H1 (cell line): ENCODE data around the gene CDV3. TPM values are rescaled to one million over a fixed set of nuclear protein-coding genes. Genes with fewer than 3 reads are reported as not detected.
"Not testable (repeated sequence)": the region's sequence is repeated elsewhere in the genome, so short reads cannot be mapped to it uniquely, and the experiment has no call there.

Experiments used
- CTCF ChIA-PET: fragments of 300-600 bp; sonication (Branson Sonifier 250); formaldehyde crosslinking; loops from one replicate; lab custom pipeline; 2021; ENCODE audit not compliant: partially characterized antibody; lab: Charles Lee
- POLR2A ChIA-PET: fragments of 300-600 bp; sonication (Branson Sonifier 250); formaldehyde crosslinking; loops from one replicate; lab custom pipeline; 2021; ENCODE audit warnings: inconsistent platforms; ENCODE audit not compliant: partially characterized antibody; lab: Charles Lee
- DNase-seq, 2 experiments: peaks; one replicate each; pipeline versions ENCODE4 v3.0.0 to v3.0.0-alpha.2; 2010 to 2022; ENCODE audit warnings: low spot score in 2 of 2, low read depth in 1 of 2, mixed read lengths in 1 of 2
- FAIRE-seq: peaks from 2 replicates; lab custom pipeline; 2011; peaks lifted over from hg19 to GRCh38; lab: Jason Lieb, UNC
- H2AFZ ChIP-seq: 2 replicates; pipeline ENCODE4 v1.8.1; 2012; ENCODE audit warnings: low read length, inconsistent platforms
- H2AK5ac ChIP-seq: 2 replicates; pipeline ENCODE4 v1.6.1; 2013; ENCODE audit warnings: low read depth, low read length
- H2BK120ac ChIP-seq: replicated peaks from 2 replicates; pipeline ENCODE3; 2013; ENCODE audit warnings: low read depth, low read length, inconsistent platforms
- H2BK12ac ChIP-seq: 2 replicates; pipeline ENCODE4 v1.6.1; 2013; ENCODE audit warnings: low read depth, low read length
- H2BK15ac ChIP-seq: 2 replicates; pipeline ENCODE4 v1.6.1; 2013; ENCODE audit warnings: low read length
- H2BK20ac ChIP-seq: 2 replicates; pipeline ENCODE4 v1.6.1; 2013; ENCODE audit warnings: low read length
- H2BK5ac ChIP-seq: 2 replicates; pipeline ENCODE4 v1.6.1; 2013; ENCODE audit warnings: low read depth, low read length
- H3K14ac ChIP-seq: 2 replicates; pipeline ENCODE4 v1.6.1; 2013; ENCODE audit warnings: inconsistent platforms; ENCODE audit not compliant: insufficient read length
- H3K18ac ChIP-seq: 2 replicates; pipeline ENCODE4 v1.6.1; 2013; ENCODE audit warnings: low read length; ENCODE audit errors: extremely low read depth
- H3K23ac ChIP-seq: 2 replicates; pipeline ENCODE4 v1.6.1; 2013; ENCODE audit warnings: inconsistent platforms; ENCODE audit not compliant: insufficient read length
- H3K23me2 ChIP-seq: 2 replicates; pipeline ENCODE4 v1.6.1; 2013; ENCODE audit warnings: low read depth, low read length
- H3K27ac ChIP-seq: 2 replicates; pipeline ENCODE4 v1.6.1; 2011; ENCODE audit warnings: low read depth, low read length, inconsistent platforms
- H3K27me3 ChIP-seq, 4 experiments: replicated peaks in 1 of 4; 1 replicate in 1 of 4; 2 replicates in 3 of 4; pipeline versions ENCODE4 v1.6.1 to v1.8.1; 2011 to 2013; ENCODE audit warnings: low read length in 3 of 4, mild to moderate bottlenecking in 3 of 4, inconsistent platforms in 2 of 4, mixed read lengths in 2 of 4, moderate library complexity in 1 of 4; ENCODE audit not compliant: control insufficient read depth in 3 of 4, insufficient read depth in 3 of 4; ENCODE audit errors: extremely low read depth in 1 of 4
- H3K36me3 ChIP-seq, 4 experiments: 2 replicates each; pipeline versions ENCODE4 v1.6.1 to v1.8.1; 2011 to 2013; ENCODE audit warnings: mild to moderate bottlenecking in 4 of 4, low read length in 3 of 4, moderate library complexity in 2 of 4, control low read depth in 1 of 4, inconsistent platforms in 1 of 4; ENCODE audit not compliant: insufficient read depth in 4 of 4, control insufficient read depth in 2 of 4
- H3K4ac ChIP-seq: replicated peaks from 2 replicates; pipeline ENCODE3; 2013; ENCODE audit warnings: low read length, low read depth, mixed read lengths, inconsistent platforms; ENCODE audit not compliant: insufficient read length
- H3K4me1 ChIP-seq, 4 experiments: replicated peaks in 1 of 4; 1 replicate in 1 of 4; 2 replicates in 3 of 4; pipeline versions ENCODE4 v1.6.1 to v1.8.1; 2011 to 2013; ENCODE audit warnings: low read length in 3 of 4, inconsistent platforms in 2 of 4, mixed read lengths in 1 of 4; ENCODE audit not compliant: insufficient read depth in 4 of 4, control insufficient read depth in 3 of 4
- H3K4me2 ChIP-seq, 2 experiments: 2 replicates each; pipeline versions ENCODE4 v1.6.1 to v1.8.1; 2011 to 2013; ENCODE audit warnings: low read depth in 2 of 2, low read length in 2 of 2, control low read depth in 1 of 2, inconsistent platforms in 1 of 2, mild to moderate bottlenecking in 1 of 2; ENCODE audit not compliant: insufficient read depth in 1 of 2
- H3K4me3 ChIP-seq, 4 experiments: fragments of 200-600, 300-600 bp in 1 of 4; sonication (generic), shearing (Covaris generic), sonication (Bioruptor Twin) in 1 of 4; 2 replicates each; pipeline versions ENCODE4 v1.5.1 to v1.8.1; 2011 to 2016; ENCODE audit warnings: low read length in 4 of 4, low read depth in 3 of 4, control low read depth in 2 of 4, inconsistent platforms in 2 of 4, mild to moderate bottlenecking in 2 of 4, mixed read lengths in 1 of 4, moderate library complexity in 1 of 4; ENCODE audit not compliant: insufficient read depth in 2 of 4; ENCODE audit errors: extremely low read depth in 1 of 4
- H3K56ac ChIP-seq: replicated peaks from 2 replicates; pipeline ENCODE3; 2013; ENCODE audit warnings: low read depth, mild to moderate bottlenecking, mixed read lengths, low read length, inconsistent platforms; ENCODE audit not compliant: insufficient read length
- H3K79me1 ChIP-seq: 2 replicates; pipeline ENCODE4 v1.6.1; 2013; ENCODE audit warnings: low read depth, low read length, control low read depth
- H3K79me2 ChIP-seq, 2 experiments: 2 replicates each; pipeline versions ENCODE4 v1.6.1 to v1.8.1; 2012 to 2013; ENCODE audit warnings: low read length in 2 of 2, mild to moderate bottlenecking in 2 of 2, inconsistent platforms in 1 of 2; ENCODE audit not compliant: insufficient read depth in 2 of 2, control insufficient read depth in 1 of 2
- H3K9ac ChIP-seq, 4 experiments: replicated peaks in 1 of 4; 1 replicate in 1 of 4; 2 replicates in 3 of 4; pipeline versions ENCODE4 v1.6.1 to v1.8.1; 2011 to 2013; ENCODE audit warnings: low read depth in 3 of 4, low read length in 3 of 4, control low read depth in 2 of 4, mild to moderate bottlenecking in 2 of 4, moderate library complexity in 2 of 4, inconsistent platforms in 1 of 4; ENCODE audit errors: extremely low read depth in 1 of 4
- H3K9me3 ChIP-seq, 2 experiments: 2 replicates each; pipeline versions ENCODE4 v1.6.1 to v1.8.1; 2012 to 2013; ENCODE audit warnings: mild to moderate bottlenecking in 2 of 2, moderate library complexity in 2 of 2, control low read depth in 1 of 2, inconsistent platforms in 1 of 2, low read depth in 1 of 2, low read length in 1 of 2, mixed read lengths in 1 of 2; ENCODE audit not compliant: insufficient read depth in 2 of 2
- H4K20me1 ChIP-seq, 2 experiments: replicated peaks in 1 of 2; 2 replicates each; pipeline versions ENCODE3 to v1.8.1; 2011 to 2013; ENCODE audit warnings: inconsistent platforms in 2 of 2, low read length in 2 of 2, mild to moderate bottlenecking in 1 of 2; ENCODE audit not compliant: insufficient read depth in 2 of 2, control insufficient read depth in 1 of 2
- H4K5ac ChIP-seq: 2 replicates; pipeline ENCODE4 v1.6.1; 2013; ENCODE audit warnings: low read length, low read depth, mixed read lengths, inconsistent platforms; ENCODE audit not compliant: insufficient read length
- H4K8ac ChIP-seq: 2 replicates; pipeline ENCODE4 v1.8.0; 2013; ENCODE audit warnings: mild to moderate bottlenecking, moderate library complexity, low read length, inconsistent platforms; ENCODE audit not compliant: insufficient read depth; ENCODE audit errors: extremely low read depth
- H4K91ac ChIP-seq: replicated peaks from 2 replicates; pipeline ENCODE3; 2013; ENCODE audit warnings: low read length, mixed read lengths, inconsistent platforms; ENCODE audit not compliant: insufficient read length
- KDM1A ChIP-seq: fragments of 200-600, 300-600 bp; sonication (generic); IDR thresholded peaks from 2 replicates; pipeline ENCODE4 v1.7.1; 2016; ENCODE audit warnings: mild to moderate bottlenecking, low read length, borderline replicate concordance
- POLR2AphosphoS5 ChIP-seq: IDR thresholded peaks from 2 replicates; pipeline ENCODE4 v1.6.1; 2011; ENCODE audit warnings: low read depth, low read length
- WGBS, 2 experiments: shearing (Covaris generic) in 1 of 2; methylation state at CpG; one replicate each; pipeline versions ENCODE4 v1.1.6 to v1.1.7; 2013 to 2015; ENCODE audit warnings: low lambda C conversion rate in 2 of 2, mixed read lengths in 2 of 2, inconsistent platforms in 1 of 2, low coverage in 1 of 2, missing lambda C conversion rate in 1 of 2; ENCODE audit not compliant: insufficient replicate concordance in 2 of 2, insufficient coverage in 1 of 2, insufficient read length in 1 of 2; ENCODE audit errors: extremely low coverage in 1 of 2, missing lambda C conversion rate in 1 of 2; 5-methylcytosine and 5-hydroxymethylcytosine counted together
- polyA plus RNA-seq, 7 experiments: library from polyadenylated mRNA; depleted of rRNA in 3 of 7; stranded (reverse) in 5 of 7; unstranded in 2 of 7; fragments of >200 nt in 5 of 7; fragments of 200-250 nt in 2 of 7; gene quantifications; 1 replicate in 5 of 7; 2 replicates in 1 of 7; 4 replicates in 1 of 7; pipeline versions ENCODE4 v1.2.1 to v1.2.3, GENCODE V29; 2011 to 2013; ENCODE audit warnings: missing spikeins in 2 of 7, mixed read lengths in 2 of 7
- total RNA-seq: library from RNA; stranded (reverse); fragmentation: NEBNext Ultra II Directional; extraction: Animal tissue kit (Norgen Biotek cat#: 25700); gene quantifications from 2 replicates; pipeline ENCODE4 v1.2.1, GENCODE V29; 2021

The CDV3 gene
- total and polyA plus RNA-seq, 2 of the 8 experiments (the other 6 are each of a cell fraction or from before 2014, with no cell fraction given) = 29.4 to 163 TPM

GRCh38 chr3:133535971-133536881, 37.3 kb upstream of the CDV3 start (continued):
- TF ChIP-seq KDM1A (no peak), POLR2AphosphoS5 (no peak)

GRCh38 chr3:133537131-133537530, 36.4 kb upstream of the CDV3 start:
- H3K36me3 ChIP-seq, H3K79me2 ChIP-seq, H3K4me2 ChIP-seq, FAIRE-seq, DNase-seq, H2BK120ac ChIP-seq, H4K20me1 ChIP-seq, H4K5ac ChIP-seq, H3K27me3 ChIP-seq, H3K23ac ChIP-seq, H3K9me3 ChIP-seq, H2BK15ac ChIP-seq, H2AFZ ChIP-seq, H2BK5ac ChIP-seq, H3K14ac ChIP-seq, H3K18ac ChIP-seq, H2AK5ac ChIP-seq, H3K79me1 ChIP-seq, H3K4me3 ChIP-seq, H2BK12ac ChIP-seq, H3K4ac ChIP-seq, H3K23me2 ChIP-seq, H4K91ac ChIP-seq, H3K27ac ChIP-seq, H4K8ac ChIP-seq, H3K9ac ChIP-seq, H3K56ac ChIP-seq, H3K4me1 ChIP-seq, H2BK20ac ChIP-seq: not testable (repeated sequence)
- CTCF ChIA-PET = interaction anchor here (0.8 to 1.6 kb wide), 2 partner anchors 43 to 80 kb away, joined by 3 to 4 read pairs; no protein-coding TSS in a partner anchor
- POLR2A ChIA-PET = interaction anchor here (1.2 kb wide), 1 partner anchor 41 kb away, joined by 3 read pairs; no protein-coding TSS in a partner anchor
- 95% methylated on average over 11 of the region's 11 CpGs; no CpG with 5 or more reads in 1 of the 2 experiments for WGBS, 2 experiments
